Brain pericyte (primary cell): ENCODE results near the gene TRIP12.

ENCODE experiments used
- DNase-seq: peaks from one replicate; pipeline ENCODE4 v3.0.0-alpha.2; 2012; ENCODE audit warnings: low read depth, low spot score

The TRIP12 gene

GRCh38 chr2:229715895-229716507 is 205.8 kb downstream of the TRIP12 start:
- no peak for DNase-seq

DNA sequence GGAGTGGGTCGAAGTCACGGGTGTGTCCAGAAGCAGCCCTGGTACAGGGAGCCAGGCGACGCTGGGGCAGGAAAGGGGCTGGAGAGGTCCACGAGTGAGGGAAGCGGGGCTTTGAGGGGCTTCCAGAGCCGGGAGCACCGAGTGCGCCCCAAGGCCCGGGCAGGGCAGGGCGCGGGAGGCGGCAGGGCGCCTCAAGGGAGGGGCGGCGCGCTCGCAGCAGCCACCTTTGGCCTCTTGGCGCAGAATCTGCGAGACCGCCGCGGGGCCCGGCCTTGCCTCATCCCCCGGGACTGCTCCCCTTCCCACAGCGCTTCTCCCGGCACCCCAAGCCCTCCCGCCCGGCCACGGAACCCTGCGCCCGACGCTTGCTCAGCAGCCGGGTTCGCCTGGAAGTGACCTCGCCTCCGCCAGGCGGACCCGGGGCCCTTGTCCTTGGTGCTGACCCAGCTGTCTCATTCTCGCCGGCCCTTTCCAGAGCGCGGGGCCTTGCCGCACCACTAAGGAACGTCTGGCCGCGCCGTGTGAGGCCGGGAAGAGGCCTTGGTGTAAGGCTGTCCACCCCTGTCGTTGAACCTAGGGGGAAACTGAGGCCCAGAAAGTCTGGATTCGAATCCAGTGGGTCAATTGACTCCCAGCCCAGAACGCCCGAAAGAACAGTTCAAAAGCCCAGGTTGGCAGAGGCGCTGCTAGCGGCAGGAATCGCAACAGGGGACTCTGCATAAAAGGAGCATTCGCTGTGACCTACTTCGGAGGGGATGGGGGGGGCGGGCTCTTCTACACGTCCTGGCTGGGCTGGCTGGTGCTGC is 206.9 kb downstream of the TRIP12 start:
- no peak for DNase-seq

DNA sequence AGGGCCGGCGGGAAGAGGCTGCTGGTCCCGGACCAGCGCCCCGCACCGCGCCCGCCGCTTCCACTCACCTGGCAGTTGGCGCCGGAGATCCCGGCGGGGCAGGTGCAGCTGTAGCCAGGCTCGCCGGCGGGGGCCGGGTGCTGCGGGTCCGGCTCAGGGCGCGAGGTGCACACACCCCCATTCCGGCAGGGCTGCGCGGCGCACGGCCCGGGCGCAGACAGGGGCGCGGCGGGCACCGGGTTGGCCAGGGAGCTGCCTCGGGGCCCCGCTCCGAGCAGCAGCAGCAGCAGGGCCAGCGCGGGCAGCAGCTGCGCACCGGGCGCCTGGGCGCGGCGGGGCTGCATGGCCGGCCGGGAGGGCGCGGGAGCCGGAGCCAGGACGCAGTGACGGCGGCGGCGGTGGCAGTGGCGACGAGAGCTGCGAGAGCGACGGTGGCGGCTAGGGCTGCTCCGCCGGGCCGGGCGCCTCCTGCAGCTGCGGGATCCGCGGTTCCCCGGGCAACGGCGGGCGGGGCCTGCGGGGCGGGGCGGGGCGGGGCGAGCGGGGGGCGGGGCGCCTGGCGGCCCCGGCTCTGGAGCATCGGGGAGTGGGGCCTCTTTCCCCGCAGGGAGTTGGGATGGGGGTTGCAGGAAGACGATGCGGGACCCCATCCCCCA is 207.6 kb downstream of the TRIP12 start, which contains the start of gene DNER:
Gene DNER (minus strand): TSS at position 476 of the 656 bp plus-strand sequence. CDS start 132 bp downstream, at position 344.
- DNase-seq: no peak
